Occipital lobe (tissue), 2 donors: ENCODE measurements around the gene EML6. TPM values are rescaled to one million over a fixed set of nuclear protein-coding genes. Genes with fewer than 3 reads are reported as not detected.
A peak's percentile ranks its signal among the peaks of the same experiment; 100 is the strongest.

ENCODE experiments used
- DNase-seq: peaks from one replicate; lab custom pipeline; 2025; lab: John Stamatoyannopoulos, UW
- total RNA-seq: library from RNA; depleted of rRNA; stranded (reverse); fragments of >200 nt; gene quantifications from one replicate; pipeline ENCODE4 v1.2.3, GENCODE V29; 2014

Gene EML6
- total RNA-seq, 1 donor from 2014 or later = 12.9 TPM

- no peak for DNase-seq
Measured at GRCh38 chr2:54878182-54878581, 154.7 kb downstream of the EML6 start.

DNA sequence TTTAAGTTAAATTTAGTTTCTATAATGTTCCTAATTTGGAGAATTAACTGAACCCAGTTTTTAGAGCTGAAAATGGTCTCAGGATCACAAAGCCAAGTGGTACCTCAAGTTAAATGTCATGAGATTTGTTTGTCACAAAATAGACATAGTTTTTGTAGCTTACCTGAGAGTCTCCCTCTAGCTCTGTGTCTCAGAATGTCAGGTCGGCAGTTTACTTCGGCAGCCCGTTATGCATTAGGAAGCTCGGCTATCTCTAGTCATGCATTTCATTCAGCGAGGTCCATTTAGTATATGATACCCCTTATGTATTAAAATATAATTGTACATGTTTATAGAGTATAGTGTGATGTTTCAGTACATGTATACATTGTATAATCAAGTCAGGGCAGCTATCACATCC is 155.6 kb downstream of the EML6 start:
- no peak for DNase-seq

DNA sequence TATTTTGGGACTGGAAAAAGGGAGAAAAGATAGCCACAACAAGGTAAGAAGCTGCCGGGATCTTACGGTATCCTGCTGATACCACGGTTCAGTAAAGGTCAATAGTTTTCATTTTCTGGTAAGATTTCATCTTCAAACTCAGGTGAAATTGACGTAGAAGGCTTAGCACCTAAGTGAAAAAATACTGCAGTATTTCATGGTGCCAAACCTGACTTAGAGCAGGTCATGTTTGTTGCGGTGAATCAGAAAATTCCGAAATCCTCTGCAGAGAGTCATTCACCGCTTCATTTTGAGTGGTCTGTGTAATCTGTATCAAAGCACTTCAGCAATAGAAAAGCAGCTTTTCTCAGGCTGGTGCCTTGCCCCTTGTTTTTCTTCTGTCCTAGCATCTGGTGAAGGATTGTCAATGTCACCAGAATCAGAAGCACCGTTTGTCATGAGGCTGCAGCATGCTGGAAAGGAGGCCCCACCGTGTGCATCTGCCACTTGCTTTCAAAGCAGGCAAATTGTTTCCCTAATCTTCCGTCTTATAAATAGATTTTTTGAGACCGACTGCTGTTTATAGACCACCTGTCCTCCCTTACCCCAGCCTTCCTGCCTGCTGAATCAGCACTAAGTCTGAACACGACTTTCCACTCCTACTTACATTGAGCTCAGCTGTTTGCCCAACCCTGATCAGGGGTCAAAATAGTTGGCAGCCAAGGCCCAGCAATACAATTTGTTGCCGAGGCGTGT is 156.3 kb downstream of the EML6 start:
- DNase-seq = no peak

- DNase-seq = no peak
Measured at GRCh38 chr2:54880428-54880827, 157.0 kb downstream of the EML6 start.

DNA sequence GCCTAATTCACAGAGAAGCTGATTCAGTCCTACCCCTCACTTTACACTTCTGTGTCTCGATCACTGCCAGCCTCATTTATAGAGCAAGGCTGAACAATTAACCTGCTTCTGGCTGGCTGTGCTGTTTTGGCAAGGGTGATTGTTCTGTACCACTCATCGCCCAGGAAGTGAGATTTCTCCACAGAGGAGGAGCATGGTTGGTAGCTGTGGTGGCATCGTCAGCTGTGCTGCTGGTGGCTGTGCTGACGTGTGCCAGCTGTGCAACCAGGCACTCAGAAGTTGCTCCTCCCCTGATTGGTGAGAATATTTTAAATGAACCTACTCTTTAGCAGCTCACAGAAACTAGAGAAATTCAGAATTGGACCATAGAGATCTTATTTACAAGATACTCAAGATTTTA is 158.3 kb downstream of the EML6 start:
- peak; percentile 15 for DNase-seq

DNA sequence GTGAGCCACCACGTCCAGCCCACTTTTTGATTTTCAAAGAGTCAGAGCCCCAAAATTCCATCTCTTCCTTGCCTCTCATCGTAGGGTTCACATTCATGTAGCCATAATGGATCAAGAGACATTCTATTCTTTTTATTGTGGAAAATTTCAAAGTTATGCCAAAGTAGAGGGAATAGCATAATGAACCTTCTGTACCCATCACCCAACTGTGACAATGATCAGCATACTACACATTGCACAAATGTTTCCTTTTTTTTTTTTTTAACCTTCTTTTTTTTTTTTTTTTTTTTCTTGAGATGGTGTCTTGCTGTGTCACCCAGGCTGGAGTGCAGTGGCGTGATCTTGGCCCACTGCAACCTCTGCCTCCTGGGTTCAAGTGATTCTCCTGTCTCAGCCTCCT is 162.4 kb downstream of the EML6 start:
- DNase-seq = no peak

DNA sequence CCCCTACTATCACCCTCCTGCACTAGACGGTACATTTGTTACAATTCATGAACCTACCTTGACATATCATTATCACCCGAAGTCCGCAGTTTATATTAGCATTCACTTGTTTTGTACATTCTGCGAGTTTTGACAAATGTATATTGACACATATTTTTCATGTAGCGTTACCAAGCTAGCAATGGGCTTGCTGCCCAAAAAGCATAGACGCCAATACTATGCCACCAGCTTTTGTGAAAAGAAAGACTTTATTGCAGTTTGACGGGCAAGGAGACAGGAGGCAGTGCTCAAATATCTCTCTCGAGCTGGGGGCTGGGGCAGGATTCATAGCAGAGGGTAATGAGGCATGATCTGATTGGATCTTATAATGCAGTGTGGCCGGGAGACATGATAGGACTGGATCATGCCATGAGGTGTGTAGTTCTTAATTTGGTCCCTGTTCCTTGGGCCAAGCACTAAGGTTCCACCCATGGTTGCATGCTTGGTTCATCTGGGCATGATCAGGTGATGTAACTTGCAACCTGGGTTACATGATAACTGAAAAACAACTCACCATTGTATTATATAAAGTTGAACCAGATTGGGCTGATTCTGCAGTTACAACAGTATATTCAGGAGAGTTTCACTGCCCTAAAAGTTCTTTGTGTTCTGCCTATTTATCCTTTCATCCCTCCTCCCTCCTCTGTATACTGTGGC is 164.5 kb downstream of the EML6 start:
- no peak for DNase-seq

- no peak for DNase-seq
Measured at GRCh38 chr2:54889053-54889452, 165.6 kb downstream of the EML6 start.

- no peak for DNase-seq
Measured at GRCh38 chr2:54891909-54892308, 168.4 kb downstream of the EML6 start.

DNA sequence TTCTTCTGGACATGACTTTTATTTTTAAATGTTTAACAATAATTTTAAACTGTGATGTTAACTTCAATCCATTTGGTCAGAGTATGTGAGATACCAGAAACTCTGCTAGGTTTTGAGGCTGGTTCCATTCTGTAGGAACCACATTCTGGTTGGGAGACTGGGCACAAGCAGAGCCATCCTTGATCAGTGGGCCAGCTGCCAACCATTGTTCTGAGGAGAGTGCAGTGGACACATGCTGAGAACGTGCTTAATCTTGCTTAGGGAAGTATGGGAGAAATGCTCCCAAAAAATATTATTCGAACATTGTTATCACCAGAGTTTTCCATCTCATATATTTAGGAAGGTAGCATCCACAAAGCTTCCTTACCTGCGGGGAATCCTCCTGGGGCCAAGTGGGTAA is 171.0 kb downstream of the EML6 start:
- no peak for DNase-seq

DNA sequence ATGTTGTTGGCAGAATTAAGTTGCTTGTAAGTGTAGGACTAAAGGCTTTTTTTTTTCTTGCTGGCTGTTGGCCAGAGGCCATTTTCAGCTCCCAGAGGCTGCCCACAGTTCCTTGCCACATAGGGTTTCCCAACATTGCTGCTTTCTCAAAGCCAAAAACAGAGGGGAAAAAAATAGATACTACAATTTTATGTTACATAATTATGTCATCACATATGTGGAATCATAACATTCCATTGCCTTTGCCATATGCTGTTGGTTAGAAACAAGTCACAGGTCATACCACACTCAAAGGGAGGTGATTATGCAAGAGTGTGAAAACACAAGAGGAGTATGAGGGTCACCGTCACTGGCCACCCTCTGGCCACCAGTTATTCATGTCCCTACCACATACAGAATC is 172.3 kb downstream of the EML6 start:
- DNase-seq = no peak

- no peak for DNase-seq
Measured at GRCh38 chr2:54897420-54898310, 174.2 kb downstream of the EML6 start.

DNA sequence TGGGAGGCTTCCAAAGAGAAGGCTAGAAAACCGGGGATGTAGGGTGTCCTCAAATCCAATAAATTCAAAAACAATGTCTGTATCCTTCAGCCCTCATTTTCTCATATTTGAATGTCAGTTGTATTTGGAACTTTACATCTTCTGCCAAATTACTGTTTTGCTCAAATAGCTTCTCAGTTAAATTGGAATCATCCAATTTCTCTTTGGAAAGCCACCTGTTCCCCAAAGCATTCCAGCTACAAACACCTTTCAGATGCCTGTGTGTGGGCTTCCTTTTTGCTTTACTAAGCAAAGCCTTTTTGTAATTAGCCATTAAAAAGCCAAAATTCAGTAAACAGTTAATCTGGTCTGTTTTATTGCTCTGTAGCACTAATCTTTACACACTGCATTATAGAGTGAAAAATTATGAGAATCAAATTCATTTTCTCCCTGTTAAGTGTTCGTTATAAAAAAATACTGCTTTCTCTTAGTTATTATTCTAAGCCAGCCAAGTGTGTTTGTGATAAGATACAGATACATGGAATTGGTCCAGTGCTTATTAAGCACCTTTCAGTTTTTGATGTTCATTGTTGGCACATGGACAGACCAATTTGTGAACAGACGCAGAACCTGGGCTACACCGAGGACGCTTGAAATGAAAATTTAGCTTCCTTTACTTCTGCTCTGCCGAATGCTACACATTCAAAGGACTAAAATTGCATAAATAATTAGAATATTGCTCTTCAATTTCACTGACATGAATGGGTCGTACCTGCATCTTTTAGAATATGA is 175.2 kb downstream of the EML6 start:
- DNase-seq = no peak

GRCh38 chr2:54899576-54900200 is 176.2 kb downstream of the EML6 start:
- DNase-seq = no peak

- no peak for DNase-seq
Measured at GRCh38 chr2:54901224-54901986, 177.9 kb downstream of the EML6 start.

- DNase-seq = no peak
Measured at GRCh38 chr2:54902763-54903162, 179.3 kb downstream of the EML6 start.

GRCh38 chr2:54903736-54904554 is 180.5 kb downstream of the EML6 start:
- DNase-seq = peak; percentile 50

- no peak for DNase-seq
Measured at GRCh38 chr2:54904836-54905235, 181.4 kb downstream of the EML6 start.

GRCh38 chr2:54906716-54907115 is 183.3 kb downstream of the EML6 start:
- peak; percentile 21 for DNase-seq
